Occipital lobe (tissue), 2 donors: ENCODE measurements around the gene GYPC. TPM values are rescaled to one million over a fixed set of nuclear protein-coding genes. Genes with fewer than 3 reads are reported as not detected.
"Not testable (repeated sequence)": the region's sequence is repeated elsewhere in the genome, so short reads cannot be mapped to it uniquely, and the experiment has no call there.

Experiments
- DNase-seq: peaks from one replicate; lab custom pipeline; 2025; lab: John Stamatoyannopoulos, UW
- total RNA-seq: library from RNA; depleted of rRNA; stranded (reverse); fragments of >200 nt; gene quantifications from one replicate; pipeline ENCODE4 v1.2.3, GENCODE V29; 2014

GYPC gene
- total RNA-seq, 1 donor from 2014 or later = 17.0 TPM

- no peak for DNase-seq
These were observed 12.3 kb downstream of the GYPC start for GRCh38 chr2:126668254-126668653.

DNA sequence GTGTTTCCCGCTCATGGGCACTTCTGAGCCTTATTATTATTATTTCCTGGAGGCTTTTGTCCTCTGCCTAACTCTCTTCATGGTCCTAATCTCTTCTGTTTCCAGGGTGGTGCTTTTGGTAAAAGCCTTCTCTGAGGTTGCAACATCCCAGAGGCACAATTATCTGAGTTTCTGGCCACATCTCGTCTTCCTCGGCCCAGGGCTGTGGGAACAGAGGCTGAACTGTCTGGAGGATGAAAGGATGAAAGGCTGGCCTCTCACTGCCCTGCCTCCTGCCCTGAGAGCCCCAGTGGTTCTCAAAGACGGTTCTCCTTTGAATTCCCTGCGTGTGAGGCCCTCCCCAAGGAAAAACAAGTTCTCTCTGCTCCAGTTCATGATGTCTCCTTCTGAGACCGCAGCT, 13.8 kb downstream of the GYPC start:
- DNase-seq = no peak

GRCh38 chr2:126671488-126671887, 15.5 kb downstream of the GYPC start:
- no peak for DNase-seq

DNA sequence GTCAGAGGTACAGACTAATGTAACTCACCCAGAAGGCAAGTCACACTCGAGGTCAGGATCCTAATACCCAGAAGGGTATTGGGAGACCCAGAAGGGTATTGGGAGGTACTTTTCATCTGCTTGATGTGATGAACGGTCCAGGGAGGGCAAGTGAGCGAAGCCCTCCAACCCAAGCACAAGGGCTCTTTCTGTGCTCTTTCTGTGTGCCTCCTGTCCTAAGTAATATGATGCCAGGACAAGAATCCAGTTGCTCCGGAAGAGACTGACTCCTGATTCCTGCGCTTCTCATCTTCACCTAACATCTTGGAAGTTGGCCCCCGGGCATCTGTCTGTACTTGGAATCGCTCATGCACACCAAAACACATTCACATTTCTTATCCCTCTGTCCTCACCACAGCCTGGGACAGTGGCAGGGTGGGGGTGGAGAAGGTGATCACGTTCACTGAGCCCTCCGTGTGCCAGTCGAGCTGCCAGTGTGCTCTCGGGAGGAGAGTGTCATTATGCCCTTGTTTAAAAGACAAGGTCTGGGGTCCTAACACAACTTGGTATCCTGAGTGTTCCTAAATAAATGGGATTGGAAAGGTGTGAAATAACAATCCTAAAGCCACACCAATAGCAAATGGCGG, 17.1 kb downstream of the GYPC start:
- no peak for DNase-seq

GRCh38 chr2:126674075-126674744, 18.3 kb downstream of the GYPC start:
- no peak for DNase-seq

GRCh38 chr2:126675637-126676036, 19.7 kb downstream of the GYPC start:
- no peak for DNase-seq

GRCh38 chr2:126676221-126677175, 20.5 kb downstream of the GYPC start:
- no peak for DNase-seq

DNA sequence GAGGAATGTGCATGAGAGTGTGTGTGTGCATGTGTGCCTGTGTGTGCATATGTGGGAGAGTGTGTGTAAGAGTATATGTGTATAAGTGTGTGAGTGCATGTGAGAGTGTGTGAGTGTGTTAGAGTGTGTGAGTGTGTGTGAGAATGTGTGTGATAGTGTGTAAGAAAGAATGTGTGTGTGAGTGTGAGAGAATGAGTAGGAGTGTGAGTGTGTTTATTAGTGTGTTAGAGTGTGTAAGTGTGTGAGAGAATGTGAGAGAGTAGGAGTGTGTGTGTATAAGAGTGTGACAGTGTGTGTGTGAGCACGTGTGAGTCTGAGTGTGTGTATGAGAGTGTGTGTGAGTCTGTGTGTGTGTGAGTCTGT, 21.2 kb downstream of the GYPC start:
- DNase-seq = no peak

- DNase-seq = no peak
These were observed 22.5 kb downstream of the GYPC start for GRCh38 chr2:126678269-126679065.

DNA sequence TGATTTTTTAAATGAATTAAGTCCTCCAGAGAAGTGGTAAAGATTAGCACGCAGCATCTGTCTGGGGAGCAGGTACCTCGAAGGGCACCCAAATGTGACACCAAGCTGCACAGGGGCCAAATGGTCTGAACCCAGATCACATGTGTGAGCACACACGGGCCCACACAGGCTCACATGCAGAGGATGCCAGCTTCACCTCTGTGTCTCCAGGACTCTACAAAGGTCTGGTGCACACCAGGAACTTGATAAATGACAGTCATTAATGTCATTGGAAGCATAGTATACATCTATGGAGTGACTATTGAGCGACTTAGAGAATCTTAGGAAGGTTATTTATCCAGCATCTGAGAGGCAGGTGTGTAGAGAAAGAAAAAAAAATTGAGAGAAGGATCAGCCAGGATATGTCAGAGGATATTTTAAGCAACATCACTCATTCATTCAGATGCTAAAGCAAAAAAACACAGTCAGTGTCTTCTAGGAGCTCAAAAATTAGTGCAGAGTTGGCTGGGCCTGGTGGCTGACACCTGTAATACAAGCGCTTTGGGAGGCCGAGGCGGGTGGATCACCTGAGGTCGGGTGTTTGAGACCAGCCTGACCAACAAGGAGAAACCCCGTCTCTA, 23.2 kb downstream of the GYPC start:
- no peak for DNase-seq

- DNase-seq = no peak
These were observed 25.5 kb downstream of the GYPC start for GRCh38 chr2:126681505-126681904.

GRCh38 chr2:126685629-126686028, 29.7 kb downstream of the GYPC start:
- no peak for DNase-seq

DNA sequence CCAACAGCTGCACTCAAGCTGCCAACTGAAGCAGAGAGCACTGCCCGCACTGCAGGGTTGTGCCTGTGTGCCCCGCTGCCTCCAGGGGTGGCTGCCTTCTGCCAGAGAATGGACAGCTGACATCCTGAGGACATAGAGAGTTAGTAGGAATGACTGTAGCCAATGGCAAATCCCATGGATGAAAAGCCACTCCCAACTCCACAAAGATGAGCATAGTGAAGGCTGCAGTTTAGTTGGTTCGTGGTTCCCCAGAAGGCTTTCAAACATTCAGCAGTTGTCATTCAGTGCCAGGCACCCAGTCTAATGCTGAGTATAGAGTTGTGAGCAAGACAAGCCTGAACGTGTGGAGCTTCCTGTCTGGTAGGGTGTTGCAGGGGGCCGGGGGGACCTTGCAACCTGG, 30.3 kb downstream of the GYPC start:
- DNase-seq = no peak

DNA sequence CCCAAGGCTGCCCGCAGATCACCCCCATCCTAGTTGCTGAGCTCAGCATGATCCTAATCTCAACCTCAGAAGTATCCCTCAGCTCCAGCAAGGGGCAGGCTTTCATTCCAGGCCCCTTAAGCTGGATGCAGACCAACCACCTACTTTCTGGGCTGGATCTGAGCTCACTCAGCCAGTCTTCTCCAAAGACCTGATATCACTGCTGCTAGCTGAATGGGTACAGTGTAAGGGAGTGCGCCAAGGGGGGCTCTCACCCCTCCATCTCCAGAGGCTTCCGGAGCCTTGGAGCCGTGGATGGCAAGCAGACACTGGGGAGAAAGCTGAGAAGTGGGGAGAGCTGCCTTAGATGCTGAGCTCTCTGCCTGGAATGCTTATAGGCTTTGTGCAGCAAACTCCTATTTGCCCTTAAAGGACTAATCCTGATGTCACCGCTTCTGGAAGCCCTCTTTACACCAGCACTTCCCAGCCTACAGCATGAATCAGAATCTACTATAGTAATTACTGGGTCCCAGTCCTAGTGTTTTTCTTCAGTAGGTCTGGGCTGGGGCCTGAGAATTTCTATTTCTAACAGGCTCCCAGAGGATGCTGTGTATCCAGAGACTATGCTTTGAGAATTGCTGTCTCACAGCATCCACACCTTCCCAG, 31.0 kb downstream of the GYPC start:
- DNase-seq = no peak

GRCh38 chr2:126687503-126687902, 31.5 kb downstream of the GYPC start:
- DNase-seq = no peak

DNA sequence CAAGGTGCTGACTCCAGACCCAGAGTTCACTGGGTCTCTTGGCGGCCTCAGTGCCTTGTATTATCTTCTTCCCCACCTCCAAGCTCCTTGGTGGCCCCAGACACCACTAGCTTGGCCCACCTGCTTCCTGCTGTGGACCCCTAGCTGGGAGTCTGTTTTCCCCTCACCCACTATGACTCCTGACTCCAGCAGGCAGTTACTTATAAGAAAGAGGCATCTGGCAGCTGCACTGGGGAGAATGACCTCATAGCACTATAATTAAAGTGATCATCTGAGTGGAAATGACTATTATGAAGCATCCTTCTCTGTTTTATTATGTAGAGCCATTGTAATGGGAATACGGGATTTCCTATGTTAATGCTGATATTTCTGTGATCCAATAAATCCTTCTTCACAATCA, 32.6 kb downstream of the GYPC start:
- DNase-seq = not testable (repeated sequence)

DNA sequence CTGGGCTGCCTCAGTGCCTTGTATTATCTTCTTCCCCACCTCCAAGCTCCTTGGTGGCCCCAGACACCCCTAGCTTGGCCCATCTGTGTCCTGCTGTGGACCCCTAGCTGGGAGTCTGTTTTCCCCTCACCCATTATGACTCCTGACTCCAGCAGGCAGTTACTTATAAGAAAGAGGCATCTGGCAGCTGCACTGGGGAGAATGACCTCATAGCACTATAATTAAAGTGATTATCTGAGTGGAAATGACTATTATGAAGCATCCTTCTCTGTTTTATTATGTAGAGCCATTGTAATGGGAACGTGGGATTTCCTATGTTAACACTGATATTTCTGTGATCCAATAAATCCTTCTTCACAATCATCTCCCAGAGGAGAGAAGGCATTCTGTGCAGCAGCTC, 36.3 kb downstream of the GYPC start:
- not testable (repeated sequence) for DNase-seq

GRCh38 chr2:126692934-126693592, 37.1 kb downstream of the GYPC start:
- DNase-seq = not testable (repeated sequence)

DNA sequence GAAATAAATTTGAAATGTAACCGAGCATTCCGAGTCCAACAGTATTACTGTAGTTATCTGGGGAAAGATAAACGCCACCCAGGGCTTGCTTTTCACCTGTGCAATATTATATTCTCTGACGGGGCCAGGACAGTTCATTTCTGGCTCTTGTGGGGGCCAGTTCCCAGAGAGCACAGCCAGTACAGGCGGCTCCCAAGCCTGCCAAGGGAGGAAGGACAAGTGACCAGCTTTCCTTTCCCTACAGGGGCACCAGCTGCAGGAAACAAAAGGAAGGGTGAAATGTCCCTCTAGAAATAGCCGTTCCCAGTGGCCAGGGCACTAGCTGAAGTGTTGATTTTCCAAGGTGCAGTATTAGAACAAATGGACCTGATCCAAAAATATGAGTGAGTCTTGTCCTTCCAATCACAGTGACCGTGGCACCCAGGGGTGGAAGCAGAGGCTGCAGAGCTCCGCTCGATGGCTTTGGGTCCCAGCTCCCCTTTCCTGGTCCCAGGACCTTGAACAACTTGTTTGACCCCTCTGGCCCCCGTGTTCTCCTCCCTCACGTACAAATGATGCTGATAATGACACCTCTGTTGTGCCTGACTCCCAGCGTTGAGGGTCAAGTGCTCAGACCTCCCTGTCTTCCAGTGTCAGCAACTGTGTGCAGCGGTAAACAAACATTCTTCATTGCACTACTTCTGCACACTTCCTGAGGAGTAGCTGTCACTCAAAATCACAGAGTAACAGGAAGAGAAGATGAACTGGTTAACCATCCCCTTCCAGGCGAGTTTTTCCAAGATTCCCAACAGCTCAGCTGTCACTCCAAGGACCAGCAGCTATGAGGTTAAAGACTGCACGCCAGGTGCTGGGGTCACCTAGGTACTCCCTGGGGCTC, 40.9 kb downstream of the GYPC start:
- DNase-seq = no peak
